SKM-1 treated with dmso at 0.1 percent for 144 hours (cell line): ENCODE measurements around the gene PSMA8.
A peak's percentile ranks its signal among the peaks of the same experiment; 100 is the strongest.
"Not testable (repeated sequence)": the region's sequence is repeated elsewhere in the genome, so short reads cannot be mapped to it uniquely, and the experiment has no call there.

Experiments used
- DNase-seq: peaks from one replicate; lab custom pipeline; 2025; ENCODE audit not compliant: unreplicated experiment; lab: John Stamatoyannopoulos, UW

The PSMA8 gene

DNA sequence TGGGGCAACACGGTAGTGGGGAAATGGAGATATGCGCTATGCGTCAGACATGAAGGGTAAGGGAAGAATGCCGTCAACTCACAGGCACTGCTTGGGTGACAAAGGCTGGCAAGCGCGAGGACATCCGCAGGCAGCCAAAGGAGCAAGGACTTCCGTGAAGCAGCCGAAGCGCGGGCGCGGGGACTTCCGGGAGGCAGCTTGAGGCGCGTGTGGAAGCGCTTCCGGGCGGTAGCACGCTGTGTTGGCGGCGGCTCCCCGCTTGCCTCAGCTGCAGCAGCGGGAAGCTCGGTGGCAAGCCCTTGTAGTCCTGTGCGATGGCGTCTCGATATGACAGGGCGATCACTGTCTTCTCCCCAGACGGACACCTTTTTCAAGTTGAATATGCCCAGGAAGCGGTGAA, at the start of gene PSMA8:
Gene PSMA8, plus strand, starts transcription at position 218 of the 400 bp plus-strand sequence. Its CDS starts 97 bp downstream, at position 315.
- DNase-seq: no peak

DNA sequence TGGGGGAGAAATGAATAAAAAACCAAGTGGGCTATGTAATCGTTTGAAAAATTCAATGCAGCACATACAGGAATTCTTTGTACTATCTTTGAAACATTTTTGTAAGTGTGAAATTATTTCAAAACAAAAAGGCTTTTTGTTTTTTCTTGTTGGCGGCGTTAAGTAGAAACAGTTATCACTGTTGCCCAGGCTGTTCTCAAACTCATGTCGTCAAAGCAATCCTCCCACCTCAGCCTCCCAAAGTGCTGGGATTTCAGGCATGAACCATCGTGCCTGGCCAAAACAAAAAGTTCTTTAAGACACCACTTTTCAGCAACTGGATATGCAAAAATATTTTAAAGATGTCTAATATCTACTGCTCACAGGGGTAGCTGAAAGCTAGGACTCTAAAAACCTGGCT, 48.6 kb upstream of the PSMA8 start:
- DNase-seq: no peak

DNA sequence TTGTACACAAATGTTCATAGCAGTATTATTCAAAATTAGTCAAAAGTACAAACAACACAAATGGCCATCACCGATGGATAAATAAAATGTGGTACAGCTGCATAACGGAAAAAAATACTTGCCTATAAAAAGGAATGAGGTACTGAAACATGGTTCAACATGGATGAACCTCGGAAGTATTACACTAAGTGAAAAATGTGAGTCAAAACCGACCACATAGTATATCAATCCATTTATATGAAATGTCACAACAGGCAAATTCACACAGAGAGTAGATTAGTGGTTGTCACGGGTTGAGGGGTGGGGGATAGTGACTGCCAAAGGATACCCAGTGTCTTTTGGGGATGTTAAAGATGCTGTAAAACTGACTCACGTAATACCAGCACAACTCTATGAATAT, 46.7 kb upstream of the PSMA8 start:
- DNase-seq: no peak

DNA sequence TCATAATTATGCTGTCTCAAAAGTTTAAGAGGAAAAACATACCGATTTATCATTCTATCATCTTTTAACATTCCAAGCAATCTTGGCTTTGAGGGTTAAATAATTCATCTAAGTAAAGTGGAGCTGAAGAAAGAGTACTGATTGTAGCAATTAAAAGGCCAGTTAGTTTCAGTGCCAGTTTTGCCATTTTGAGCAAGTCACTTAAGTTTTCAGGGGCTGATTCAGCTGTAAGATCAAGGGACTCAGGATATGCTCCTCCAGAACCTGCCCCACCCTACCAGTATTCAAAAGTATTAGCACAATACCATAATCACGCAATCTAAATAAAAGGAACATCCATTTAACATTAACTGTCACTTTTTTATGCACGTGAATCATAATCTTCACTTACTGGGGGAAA, 45.2 kb upstream of the PSMA8 start:
- DNase-seq: no peak

DNA sequence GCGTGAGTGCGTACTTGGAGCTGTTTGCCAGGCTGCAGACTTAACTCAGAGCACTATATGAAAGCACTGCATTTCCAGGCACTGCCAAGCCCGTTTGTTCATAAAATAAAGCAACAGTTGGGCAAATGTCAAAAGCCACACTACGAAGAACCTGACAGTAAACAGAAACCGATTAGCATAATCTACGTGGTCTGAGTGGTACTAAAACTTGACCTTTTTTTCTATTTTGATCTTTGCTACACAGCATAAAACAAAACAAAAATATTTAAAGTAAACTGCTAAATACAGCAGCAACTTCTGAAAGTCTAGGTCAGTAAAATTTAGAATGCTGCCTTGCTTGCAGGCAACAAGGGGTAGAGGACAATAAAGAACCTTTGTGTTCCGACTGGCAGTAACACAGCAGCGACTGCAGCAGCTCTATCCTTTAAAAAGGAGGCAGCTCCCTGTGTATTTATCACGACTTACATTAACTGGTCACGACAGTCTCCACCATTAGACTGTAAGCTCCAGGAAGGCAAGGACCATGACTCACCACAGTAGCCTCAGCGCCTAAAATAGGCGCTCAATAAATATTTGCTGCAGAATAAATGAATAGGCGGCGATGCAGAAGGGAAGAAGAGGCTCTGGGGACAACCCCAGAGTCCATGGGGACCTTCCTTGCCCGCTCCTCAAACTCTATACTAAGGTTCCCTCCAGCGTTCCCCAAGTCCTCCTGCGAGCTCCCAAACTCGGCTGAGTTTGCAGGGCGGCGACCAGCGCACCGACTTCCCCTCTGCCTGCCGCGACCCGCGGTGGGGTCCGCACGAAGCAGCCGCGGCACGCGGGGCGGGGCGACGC, 44.2 kb upstream of the PSMA8 start:
- peak; percentile 49 for DNase-seq

DNA sequence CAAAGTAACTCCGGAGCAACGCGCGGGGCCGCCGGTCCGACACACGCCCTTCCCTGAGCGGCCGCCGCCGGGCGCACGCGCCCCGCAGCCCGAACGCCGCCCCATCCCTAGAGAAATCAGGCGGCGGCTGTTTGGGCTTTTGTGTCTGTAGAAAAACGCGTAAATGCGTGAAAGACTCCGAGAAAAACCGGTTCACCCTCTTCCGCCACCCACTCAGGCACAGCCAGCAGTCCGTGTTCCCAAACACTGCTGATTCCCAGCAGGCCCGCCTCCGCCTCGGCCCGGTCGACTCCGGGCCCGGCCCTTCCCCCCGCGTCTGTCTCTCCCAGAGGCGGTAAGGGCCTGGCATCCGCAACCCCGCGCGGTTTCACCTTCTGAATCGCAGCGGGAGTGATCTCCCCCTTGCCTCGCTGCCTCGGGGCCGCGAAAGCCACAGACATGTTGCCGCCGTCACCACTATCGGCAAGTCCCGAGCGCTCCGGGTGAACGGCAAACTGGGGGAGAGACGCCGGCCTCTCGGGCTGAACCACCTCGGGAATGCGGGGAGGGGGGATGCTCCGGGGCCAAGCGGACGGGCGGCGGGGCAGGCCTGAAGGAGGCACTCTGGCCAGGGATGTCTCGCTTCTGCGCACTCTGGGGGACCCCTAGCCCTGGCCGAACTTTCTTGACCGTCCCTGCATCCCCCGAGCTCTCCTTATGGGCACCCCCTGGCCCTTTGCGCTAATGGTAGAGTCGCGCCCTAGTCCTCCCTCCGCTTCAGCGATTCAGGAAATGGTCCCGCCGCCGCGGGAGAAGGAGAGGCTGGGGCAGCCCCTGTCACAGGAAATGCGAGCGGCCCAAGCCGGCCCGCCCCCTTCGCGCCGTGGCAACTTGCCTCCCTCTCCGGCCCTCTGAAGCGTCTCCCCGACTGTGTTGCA, 43.3 kb upstream of the PSMA8 start, which contains the start of gene SS18:
Gene SS18, minus strand, starts transcription at position 484 of the 917 bp plus-strand sequence. Its CDS starts 44 bp downstream, at position 440.
- DNase-seq: peak; percentile 92

DNA sequence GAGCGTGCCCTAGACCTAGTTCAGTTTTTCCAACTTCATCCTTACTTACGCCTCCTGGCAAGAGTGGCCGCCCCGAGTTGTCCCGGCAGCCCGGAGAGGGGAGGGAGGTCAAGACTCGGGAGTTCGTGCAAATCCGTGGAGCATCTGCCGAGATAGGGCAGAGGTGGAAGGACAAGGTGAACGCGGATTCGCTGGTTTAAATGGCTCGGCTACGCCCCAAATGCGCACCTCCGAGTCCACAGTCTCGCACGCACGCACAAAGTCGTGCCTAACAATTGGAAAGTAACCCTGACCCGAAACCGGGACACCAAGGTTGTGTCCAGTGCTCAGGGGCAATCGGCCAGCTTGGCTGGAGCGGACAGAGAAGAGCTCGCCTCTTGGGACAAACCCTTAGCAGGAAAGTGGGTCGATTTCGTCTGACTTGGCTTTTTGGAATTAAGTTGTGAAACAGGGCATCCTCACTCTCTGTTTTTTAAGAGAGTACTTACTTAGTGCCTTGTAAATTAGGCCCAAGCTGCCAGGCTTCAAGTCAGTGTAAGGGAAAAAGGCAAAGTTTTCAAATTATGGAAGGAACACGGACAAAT, 42.5 kb upstream of the PSMA8 start:
- DNase-seq: no peak

DNA sequence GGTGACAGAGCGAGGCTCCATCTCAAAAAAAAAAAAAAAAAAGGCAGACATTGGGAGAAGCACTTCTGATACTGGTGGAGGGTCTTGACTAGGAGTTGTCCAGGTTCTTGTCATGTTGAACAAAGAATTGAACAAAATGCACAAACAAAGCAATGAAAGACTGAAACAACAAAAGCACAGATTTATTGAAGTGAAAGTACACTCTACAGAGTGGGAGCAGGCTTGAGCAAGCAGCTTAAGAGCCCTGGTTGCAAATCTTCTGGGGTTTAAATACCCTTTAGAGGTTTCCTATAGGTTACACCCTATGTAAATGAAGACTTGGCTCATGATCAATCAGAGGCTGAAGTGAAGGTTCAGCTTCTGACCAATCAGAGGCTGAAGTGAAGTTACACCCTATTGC, 36.8 kb upstream of the PSMA8 start:
- no peak for DNase-seq

DNA sequence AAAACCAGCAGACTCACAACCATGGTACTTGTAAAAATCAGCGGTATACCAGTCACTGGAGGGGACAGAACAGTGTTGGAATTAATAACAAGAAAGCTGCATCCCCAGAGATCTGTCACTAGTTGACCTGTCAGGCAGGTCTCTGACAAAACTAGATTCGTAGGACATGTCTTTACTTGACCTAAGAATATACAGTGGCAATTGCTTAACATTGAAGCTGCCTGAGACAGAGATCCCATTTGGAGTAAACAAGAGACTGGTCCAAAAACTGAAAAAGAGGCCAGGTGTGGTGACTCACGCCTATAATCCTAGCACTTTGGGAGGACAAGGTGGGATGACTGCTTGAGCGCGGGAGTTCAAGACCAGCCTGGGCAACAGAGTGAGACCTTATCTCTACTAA, 36.1 kb upstream of the PSMA8 start:
- no peak for DNase-seq

DNA sequence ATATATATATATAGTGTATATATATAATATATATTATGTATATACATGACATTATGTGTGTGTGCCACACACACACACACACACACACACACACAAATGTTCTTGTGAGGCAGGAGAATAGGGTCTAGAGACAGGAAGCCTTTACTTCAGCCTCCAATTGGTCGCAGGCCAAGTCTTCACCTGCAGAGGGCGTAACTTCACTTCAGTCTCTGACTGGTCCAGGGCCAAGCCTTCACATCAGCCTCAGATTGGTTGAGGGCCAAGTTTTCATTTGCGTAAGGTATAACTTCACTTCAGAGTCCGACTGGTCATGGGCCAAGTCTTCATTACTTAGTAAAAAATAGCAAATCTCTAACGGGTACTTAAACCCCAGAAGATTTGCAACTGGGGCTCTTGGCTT, 30.1 kb upstream of the PSMA8 start:
- no peak for DNase-seq

DNA sequence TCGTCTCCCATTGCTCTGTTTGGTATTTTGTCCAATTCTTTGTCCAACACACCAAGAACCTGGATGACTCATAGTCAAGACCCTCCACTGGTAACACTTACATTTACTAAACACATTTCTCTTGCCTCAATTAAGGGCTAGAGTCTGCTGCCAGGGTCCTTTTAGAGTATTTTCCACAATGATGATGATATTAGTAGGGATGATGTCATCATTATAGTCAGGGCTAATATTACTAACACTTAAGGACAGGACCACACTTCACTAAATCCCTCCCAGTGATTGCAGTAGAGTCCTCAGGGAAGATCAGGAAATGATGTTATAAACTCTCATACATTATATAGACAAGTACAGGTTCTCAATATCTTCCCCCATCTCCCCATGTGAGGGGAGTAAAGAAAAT, 29.6 kb upstream of the PSMA8 start:
- DNase-seq: no peak

DNA sequence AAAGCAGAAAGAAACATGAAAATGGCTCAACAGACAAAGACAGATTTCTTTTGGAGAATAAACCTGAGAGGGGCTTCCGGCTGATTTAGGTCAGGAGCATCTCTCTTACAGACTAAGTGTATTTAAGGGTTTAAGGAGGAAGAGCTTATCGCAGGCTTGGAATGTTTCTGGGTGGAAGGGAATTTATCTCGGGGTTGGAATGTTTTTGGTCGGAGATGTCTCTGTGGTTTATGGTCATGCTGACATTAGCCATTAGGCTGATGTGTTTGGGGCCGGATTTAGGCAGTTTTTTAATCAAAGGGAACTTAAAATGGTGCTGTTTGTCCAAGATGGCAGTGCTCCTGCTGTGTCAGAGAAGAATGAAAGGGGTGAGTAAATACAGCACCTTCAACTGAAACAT, 14.4 kb upstream of the PSMA8 start:
- DNase-seq: no peak

DNA sequence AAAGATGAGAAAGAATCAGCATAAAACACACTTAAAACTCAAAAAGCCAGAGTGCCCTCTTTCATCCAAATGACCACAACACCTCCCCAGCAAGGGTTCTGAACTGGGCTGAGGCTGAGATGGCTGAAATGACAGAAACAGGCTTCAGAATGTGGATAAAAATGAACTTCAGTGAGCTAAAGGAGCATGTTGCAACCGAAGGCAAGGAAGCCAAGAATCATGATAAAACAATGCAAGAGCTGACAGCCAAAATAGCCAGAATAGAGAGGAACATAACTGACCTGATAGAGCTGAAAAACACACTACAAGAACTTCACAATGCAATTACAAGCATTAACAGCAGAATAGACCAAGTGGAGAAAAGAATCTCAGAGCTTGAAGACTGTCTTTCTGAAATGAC, 12.2 kb upstream of the PSMA8 start:
- DNase-seq: no peak

DNA sequence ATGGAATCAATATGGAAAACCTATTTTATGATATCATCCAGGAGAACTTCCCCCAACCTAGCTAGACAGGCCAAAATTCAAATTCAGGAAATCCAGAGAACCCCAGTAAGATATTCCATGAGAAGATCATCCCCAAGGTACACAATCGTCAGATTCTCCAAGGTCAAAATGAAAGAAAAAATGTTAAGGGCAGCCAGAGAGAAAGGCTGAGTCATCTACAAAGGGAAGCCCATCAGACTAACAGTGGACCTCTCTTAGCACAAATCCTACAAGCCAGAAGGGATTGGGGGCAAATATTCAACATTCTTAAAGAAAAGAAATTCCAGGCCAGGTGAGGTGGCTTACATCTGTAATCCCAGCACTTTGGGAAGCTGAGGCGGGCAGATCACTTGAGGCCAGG, 11.7 kb upstream of the PSMA8 start:
- DNase-seq: not testable (repeated sequence)

DNA sequence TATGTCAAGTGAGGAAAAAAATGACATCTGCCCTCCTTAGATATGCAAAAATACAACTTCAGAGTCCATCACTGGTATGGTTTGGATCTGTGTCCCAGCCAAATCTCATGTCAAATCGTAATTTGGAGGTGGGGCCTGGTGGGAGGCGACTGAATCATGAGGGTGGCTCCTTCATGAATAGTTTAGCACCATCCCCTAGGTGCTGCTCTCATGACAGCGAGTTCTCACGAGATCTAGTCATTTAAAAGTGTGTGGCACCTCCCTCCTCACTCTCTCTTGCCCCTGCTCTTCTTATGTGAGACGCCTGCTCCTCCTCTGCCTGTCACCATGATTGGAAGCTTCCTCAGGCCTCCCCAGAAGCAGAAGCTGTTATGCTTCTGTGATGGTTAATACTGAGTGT, 5.9 kb upstream of the PSMA8 start:
- DNase-seq: no peak

DNA sequence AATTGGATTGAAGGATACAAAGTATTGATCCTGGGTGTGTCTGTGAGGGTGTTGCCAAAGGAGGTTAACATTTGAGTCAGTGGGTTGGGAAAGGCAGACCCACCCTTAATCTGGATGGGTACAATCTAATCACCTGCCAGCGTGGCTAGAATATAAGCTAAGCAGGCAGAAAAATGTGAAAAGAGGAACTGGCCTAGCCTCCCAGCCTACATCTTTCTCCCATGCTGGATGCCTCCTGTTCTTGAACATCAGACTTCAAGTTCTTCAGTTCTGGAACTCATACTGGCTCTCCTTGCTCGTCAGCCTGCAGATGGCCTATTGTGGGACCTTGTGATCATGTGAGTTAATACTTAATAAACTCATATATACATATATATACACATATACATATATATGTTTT, 5.5 kb upstream of the PSMA8 start:
- DNase-seq: not testable (repeated sequence)

DNA sequence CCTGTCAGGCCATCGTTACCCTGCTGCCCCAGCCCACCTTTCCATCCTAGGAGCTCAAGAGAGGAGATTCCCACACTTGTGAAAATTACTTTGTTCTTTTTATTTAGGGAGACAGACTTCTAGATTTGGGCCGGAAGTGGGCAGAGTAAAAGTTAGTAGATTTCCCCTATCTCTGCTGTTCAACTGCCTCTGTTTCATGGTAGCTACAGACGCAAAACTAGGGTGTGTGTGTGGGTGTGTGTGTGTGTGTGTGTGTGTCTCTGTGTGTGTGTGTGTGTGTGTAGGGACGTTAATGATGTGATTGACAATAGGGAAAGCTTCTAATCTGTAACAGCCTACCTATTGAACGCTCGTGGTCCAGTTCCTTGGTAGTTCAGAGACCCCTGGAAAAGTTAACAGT, 438 bp downstream of the PSMA8 start:
- no peak for DNase-seq

DNA sequence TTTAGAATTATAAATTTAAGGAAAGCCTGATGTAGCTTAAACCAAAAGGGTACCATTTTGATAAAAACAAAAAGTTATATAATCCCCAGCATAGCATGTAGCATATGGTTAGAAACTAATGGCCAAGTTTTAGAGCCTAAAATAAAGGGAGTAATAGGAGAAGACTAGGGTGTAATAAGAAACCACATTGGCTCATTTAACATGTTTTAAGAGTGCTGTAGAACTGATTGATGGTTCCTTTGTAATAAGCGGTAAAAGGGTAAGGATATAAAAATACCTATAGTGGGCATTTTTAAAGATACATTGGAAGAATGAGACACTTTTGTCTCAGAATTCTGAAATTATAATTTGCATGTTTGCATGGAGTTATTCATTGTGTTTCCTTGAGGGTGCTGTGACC, 1.9 kb downstream of the PSMA8 start:
- DNase-seq: no peak

DNA sequence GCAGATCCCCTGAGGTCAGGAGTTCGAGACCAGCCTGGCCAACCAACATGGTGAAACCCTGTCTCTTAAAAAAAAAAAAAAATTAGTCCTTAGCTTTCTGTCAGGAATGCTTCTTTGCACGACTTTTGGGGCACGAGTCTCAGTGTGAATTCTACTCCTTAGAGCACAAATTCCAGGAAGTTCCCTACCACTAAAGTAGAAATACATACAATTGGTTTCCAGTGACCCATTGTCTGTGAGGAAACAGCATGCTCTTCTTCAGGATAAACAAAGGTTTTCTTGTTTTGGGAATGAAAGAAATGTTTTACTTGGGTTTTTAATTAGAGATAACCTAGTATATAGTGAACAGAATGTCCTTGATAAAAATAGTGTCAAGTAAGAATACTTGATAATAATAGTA, 23.7 kb downstream of the PSMA8 start:
- no peak for DNase-seq

DNA sequence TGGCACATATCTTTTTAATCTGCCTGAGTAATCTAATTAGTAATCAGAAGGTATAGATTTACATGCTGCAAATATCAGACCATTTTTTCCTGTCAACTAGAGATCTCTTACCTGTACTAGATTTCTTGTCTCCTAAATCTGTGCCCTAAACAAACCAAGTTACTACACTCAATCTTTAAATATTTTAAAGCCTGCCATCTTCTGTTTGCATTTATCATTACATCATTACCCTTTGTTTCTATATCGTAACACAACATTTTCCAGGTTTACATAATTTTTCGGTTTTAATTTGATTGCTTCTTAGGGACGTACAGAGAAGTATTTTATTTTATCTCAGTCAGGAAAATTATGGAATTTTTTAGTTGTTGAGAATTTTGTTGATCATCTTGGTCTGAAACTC, 25.7 kb downstream of the PSMA8 start:
- no peak for DNase-seq

DNA sequence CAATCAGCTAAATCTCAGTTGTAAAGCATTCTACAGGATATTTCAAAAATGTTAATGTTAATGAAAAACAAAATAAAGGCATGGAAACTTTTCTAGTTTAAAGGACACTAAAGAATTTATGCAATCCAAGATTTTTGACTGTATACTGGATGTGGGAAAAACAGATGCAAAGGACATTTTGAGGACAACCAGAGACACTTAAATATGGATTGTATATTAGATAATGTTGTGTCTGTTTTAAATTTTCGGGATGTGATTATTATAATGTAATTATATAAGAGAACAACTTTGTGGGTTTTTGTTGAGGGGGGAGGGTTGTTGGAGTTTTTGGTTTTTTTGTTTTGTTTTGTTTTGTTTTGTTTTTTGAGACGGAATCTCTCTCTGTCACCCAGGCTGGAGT, 30.9 kb downstream of the PSMA8 start:
- DNase-seq: no peak

DNA sequence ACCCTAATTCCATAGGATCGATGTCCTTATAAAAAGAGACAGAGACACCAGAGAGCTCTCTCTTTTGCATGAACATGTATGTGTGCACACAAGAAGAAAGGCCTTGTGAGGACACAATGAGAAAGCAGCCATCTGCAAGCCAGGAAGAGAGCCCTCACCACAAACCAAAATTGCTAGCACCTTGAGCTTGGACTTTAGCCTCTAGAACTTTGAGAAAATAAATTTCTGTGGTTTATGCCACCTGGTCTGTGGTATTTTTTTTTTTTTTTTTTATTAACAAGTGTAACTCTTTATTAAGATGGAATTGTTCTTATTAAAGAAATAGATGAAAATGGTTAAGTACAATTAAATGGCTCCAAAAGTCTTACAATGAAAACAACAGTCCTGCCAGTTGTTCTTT, 33.9 kb downstream of the PSMA8 start:
- DNase-seq: not testable (repeated sequence)
